Neural crest cell (in vitro differentiated cells): ENCODE results near the gene RFX5. TPM values are rescaled to one million over a fixed set of nuclear protein-coding genes. Genes with fewer than 3 reads are reported as not detected.

ENCODE experiments used
- DNase-seq: peaks from one replicate; pipeline ENCODE4 v3.0.0; 2021; ENCODE audit warnings: low read depth, mixed read lengths, low spot score
- H3K27ac Mint-ChIP-seq: one replicate; pipeline ENCODE4 v1.8.0; 2021; ENCODE audit warnings: mild to moderate bottlenecking, mixed read lengths; ENCODE audit not compliant: unreplicated experiment
- H3K27me3 Mint-ChIP-seq: 2 replicates; pipeline ENCODE4 v1.8.0; 2021; ENCODE audit warnings: low read depth, mild to moderate bottlenecking, mixed read lengths
- H3K36me3 Mint-ChIP-seq: 2 replicates; pipeline ENCODE4 v1.8.0; 2021; ENCODE audit warnings: low read depth, mild to moderate bottlenecking, mixed read lengths
- H3K4me1 Mint-ChIP-seq: 2 replicates; pipeline ENCODE4 v1.8.0; 2021; ENCODE audit warnings: mixed read lengths
- H3K4me3 Mint-ChIP-seq: one replicate; pipeline ENCODE4 v1.8.0; 2021; ENCODE audit warnings: mild to moderate bottlenecking, mixed read lengths
- H3K9me3 Mint-ChIP-seq: 2 replicates; pipeline ENCODE4 v1.8.0; 2021; ENCODE audit warnings: mixed read lengths
- CTCF ChIP-seq: fragments of 200-600 bp; sonication (generic); conservative IDR thresholded peaks from 2 replicates; pipeline ENCODE4 v1.5.0; 2021; ENCODE audit warnings: antibody characterized with exemption, mild to moderate bottlenecking
- total RNA-seq: library from RNA; stranded (reverse); gene quantifications from 2 replicates; pipeline ENCODE4 v1.2.1, GENCODE V29; 2021

Gene RFX5
- total RNA-seq, 1 donor from 2014 or later: 71.3 TPM

GRCh38 chr1:151370211-151370911 lies 23.3 kb upstream of the RFX5 start:
- H3K27me3 Mint-ChIP-seq: no peaks in the 10 kb centered on the region
- DNase-seq: no peak
- no peak for TF ChIP-seq CTCF
- H3K27ac Mint-ChIP-seq: no peak overlapping the region
- H3K4me1 Mint-ChIP-seq: peaks cover 29% of the 10 kb centered on the region
- H3K36me3 Mint-ChIP-seq: no peaks in the 10 kb centered on the region
- no peak overlapping the region for H3K4me3 Mint-ChIP-seq
- H3K9me3 Mint-ChIP-seq: no peaks in the 10 kb centered on the region

- Mint-ChIP-seq H3K4me3 (no peak overlapping the region), H3K36me3 (no peaks in the 10 kb centered on the region), H3K4me1 (peaks cover 29% of the 10 kb centered on the region), H3K27me3 (no peaks in the 10 kb centered on the region), H3K9me3 (no peaks in the 10 kb centered on the region), H3K27ac (no peak overlapping the region)
- TF ChIP-seq CTCF: no peak
- DNase-seq: no peak
Measured at GRCh38 chr1:151369621-151370048, 22.6 kb upstream of the RFX5 start.

- Mint-ChIP-seq H3K4me1 (peaks cover 29% of the 10 kb centered on the region), H3K36me3 (peaks cover 1% of the 10 kb centered on the region), H3K27me3 (no peaks in the 10 kb centered on the region), H3K4me3 (no peak overlapping the region), H3K9me3 (peaks cover under 1% of the 10 kb centered on the region), H3K27ac (no peak overlapping the region)
- TF ChIP-seq CTCF: no peak
- no peak for DNase-seq
Measured at GRCh38 chr1:151369302-151369610, 22.2 kb upstream of the RFX5 start.

- no peak for TF ChIP-seq CTCF
- Mint-ChIP-seq H3K9me3 (peaks cover 6% of the 10 kb centered on the region), H3K4me1 (peaks cover 23% of the 10 kb centered on the region), H3K27me3 (no peaks in the 10 kb centered on the region), H3K4me3 (no peak overlapping the region), H3K36me3 (peaks cover 7% of the 10 kb centered on the region), H3K27ac (no peak overlapping the region)
- DNase-seq: no peak
Measured at GRCh38 chr1:151368393-151369301, 21.6 kb upstream of the RFX5 start.

GRCh38 chr1:151367658-151368392 lies 20.8 kb upstream of the RFX5 start:
- no peak overlapping the region for H3K4me3 Mint-ChIP-seq
- H3K27ac Mint-ChIP-seq: no peak overlapping the region
- no peaks in the 10 kb centered on the region for H3K27me3 Mint-ChIP-seq
- DNase-seq: no peak
- no peak for TF ChIP-seq CTCF
- H3K4me1 Mint-ChIP-seq: peaks cover 14% of the 10 kb centered on the region
- H3K9me3 Mint-ChIP-seq: peaks cover 13% of the 10 kb centered on the region
- H3K36me3 Mint-ChIP-seq: peaks cover 16% of the 10 kb centered on the region
